ENCODE results near the gene CAMTA1.
A peak's percentile ranks its signal among the peaks of the same experiment; 100 is the strongest.
"Not testable (repeated sequence)": the region's sequence is repeated elsewhere in the genome, so short reads cannot be mapped to it uniquely, and the experiment has no call there.

The CAMTA1 gene

DNA sequence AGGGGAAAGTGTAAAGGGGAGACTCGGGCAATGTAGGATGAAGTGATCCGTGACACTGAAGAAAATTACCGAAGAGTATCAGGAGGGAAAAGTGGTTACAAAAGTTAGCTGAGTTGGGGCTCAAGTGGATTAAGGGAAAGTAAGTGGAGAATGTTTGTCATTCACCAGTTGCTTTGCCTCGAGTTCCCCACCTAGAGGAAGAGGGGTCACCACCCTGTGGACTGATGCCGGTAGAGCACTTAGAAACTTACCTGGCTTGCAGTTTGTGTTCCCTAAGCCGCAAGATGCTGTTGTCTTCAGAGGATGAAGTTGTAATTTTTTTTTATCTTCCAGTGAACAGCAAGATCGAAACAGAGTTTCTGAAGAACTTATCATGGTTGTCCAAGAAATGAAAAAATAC is 999.9 kb downstream of the CAMTA1 start:
- Histone ChIP-seq H3K27ac (ENCODE audit: low read length) (peak overlapping the region; percentile 82), H3K36me3 (ENCODE audit: control insufficient read depth in 2 of 2, insufficient read depth in 2 of 2, low read length in 2 of 2) (peaks cover 34 to 37% of the 10 kb centered on the region in 2 donors), H3K4me3 (ENCODE audit: low read length in 2 of 2) (peak overlapping the region; percentile 79 to 85)

GRCh38 chr1:7786795-7787194 is 1001.5 kb downstream of the CAMTA1 start:
- H3K9ac ChIP-seq (ENCODE audit: low read length in 2 of 2) = no peak overlapping the region
- H3K9me3 ChIP-seq (ENCODE audit: control insufficient read depth in 2 of 2, low read length in 2 of 2) = no peaks in the 10 kb centered on the region
- H3K27me3 ChIP-seq (ENCODE audit: control insufficient read depth in 1 of 2, insufficient read depth in 2 of 2, low read length in 2 of 2) = no peaks in the 10 kb centered on the region
- H3K4me1 ChIP-seq (ENCODE audit: control insufficient read depth, insufficient read depth, low read length) = peaks cover 21% of the 10 kb centered on the region
- peak overlapping the region in 1 of 2 donors; percentile 47 for H3K4me3 ChIP-seq (ENCODE audit: low read length in 2 of 2)
- no peak overlapping the region for H3K27ac ChIP-seq (ENCODE audit: low read length)
- H3K36me3 ChIP-seq (ENCODE audit: control insufficient read depth in 2 of 2, insufficient read depth in 2 of 2, low read length in 2 of 2) = peaks cover 30 to 38% of the 10 kb centered on the region in 2 donors

More for the DNA sequence above, 999.9 kb downstream of the CAMTA1 start:
- peak overlapping the region; percentile 66 to 79 for H3K9ac ChIP-seq (ENCODE audit: low read length in 2 of 2)
- no peaks in the 10 kb centered on the region for H3K9me3 ChIP-seq (ENCODE audit: control insufficient read depth in 2 of 2, low read length in 2 of 2)
- no peaks in the 10 kb centered on the region for H3K27me3 ChIP-seq (ENCODE audit: control insufficient read depth in 1 of 2, insufficient read depth in 2 of 2, low read length in 2 of 2)
- H3K4me1 ChIP-seq (ENCODE audit: control insufficient read depth, insufficient read depth, low read length) = peaks cover 21% of the 10 kb centered on the region

DNA sequence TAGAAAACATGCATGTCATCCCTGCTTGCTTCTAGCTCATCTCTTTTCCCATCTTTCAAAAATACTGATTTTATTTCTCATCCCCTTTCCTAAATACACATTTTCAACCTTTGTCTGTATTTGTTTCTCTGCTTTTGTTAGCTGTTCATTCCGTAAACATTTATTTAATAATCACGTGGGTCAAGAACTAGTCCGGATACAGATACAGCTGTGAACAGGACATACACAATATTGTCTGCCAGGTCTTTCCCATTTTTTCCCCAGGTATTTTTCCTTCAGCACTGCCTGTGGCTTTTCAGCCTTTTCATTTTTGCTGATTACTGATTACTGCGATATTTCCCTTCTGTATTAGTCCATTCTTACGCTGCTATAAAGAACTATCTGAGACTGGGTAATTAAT is 1004.6 kb downstream of the CAMTA1 start:
- Histone ChIP-seq H3K36me3 (ENCODE audit: control insufficient read depth in 2 of 2, insufficient read depth in 2 of 2, low read length in 2 of 2) (peaks cover 41 to 56% of the 10 kb centered on the region in 2 donors), H3K4me1 (ENCODE audit: control insufficient read depth, insufficient read depth, low read length) (peaks cover 15% of the 10 kb centered on the region), H3K27me3 (ENCODE audit: control insufficient read depth in 1 of 2, insufficient read depth in 2 of 2, low read length in 2 of 2) (no peaks in the 10 kb centered on the region), H3K9me3 (ENCODE audit: control insufficient read depth in 2 of 2, low read length in 2 of 2) (no peaks in the 10 kb centered on the region), H3K9ac (ENCODE audit: low read length in 2 of 2) (no peak overlapping the region), H3K4me3 (ENCODE audit: low read length in 2 of 2) (no peak overlapping the region), H3K27ac (ENCODE audit: low read length) (no peak overlapping the region)

DNA sequence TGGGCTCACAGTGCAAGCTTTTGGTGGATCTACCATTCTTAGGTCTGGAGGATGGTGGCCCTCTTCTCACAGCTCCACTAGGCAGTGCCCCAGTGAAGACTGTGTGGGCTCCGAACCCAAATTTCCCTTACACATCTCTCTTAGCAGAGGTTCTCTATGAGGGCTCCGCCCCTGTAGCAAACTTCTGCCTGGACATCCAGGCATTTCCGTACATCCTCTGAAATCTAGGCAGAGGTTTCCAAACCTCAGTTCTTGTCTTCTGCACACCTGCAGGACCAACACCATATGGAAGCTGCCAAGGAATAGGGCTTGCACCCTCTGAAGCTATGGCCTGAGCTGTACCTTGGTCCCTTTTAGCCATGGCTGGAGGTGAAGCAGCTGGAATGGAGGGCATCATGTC is 1005.8 kb downstream of the CAMTA1 start:
- peaks cover 49 to 60% of the 10 kb centered on the region in 2 donors for H3K36me3 ChIP-seq (ENCODE audit: control insufficient read depth in 2 of 2, insufficient read depth in 2 of 2, low read length in 2 of 2)

DNA sequence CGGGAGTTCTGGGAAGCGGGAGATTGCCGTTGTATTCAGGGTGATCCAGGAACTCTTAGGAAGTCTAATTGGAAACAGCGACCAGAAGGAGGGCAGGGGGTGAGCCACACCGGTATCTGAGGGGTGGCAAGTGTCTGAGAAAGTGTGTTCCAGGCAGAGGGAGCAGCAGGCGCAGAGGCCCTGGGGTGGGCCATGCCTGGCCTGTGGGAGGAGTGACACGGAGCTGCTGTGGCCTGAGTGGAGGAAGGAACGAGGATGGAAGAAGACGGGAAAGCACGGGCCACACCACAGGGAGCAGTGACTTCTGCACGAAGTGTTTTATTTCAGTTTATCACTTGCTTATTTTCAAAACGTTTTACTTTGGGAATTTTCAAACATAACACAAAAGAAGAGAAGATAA is 1010.2 kb downstream of the CAMTA1 start:
- Histone ChIP-seq H3K27me3 (ENCODE audit: control insufficient read depth in 1 of 2, insufficient read depth in 2 of 2, low read length in 2 of 2) (no peaks in the 10 kb centered on the region), H3K27ac (ENCODE audit: low read length) (no peak overlapping the region), H3K4me1 (ENCODE audit: control insufficient read depth, insufficient read depth, low read length) (no peaks in the 10 kb centered on the region), H3K9ac (ENCODE audit: low read length in 2 of 2) (no peak overlapping the region), H3K9me3 (ENCODE audit: control insufficient read depth in 2 of 2, low read length in 2 of 2) (no peaks in the 10 kb centered on the region), H3K36me3 (ENCODE audit: control insufficient read depth in 2 of 2, insufficient read depth in 2 of 2, low read length in 2 of 2) (peaks cover 49 to 59% of the 10 kb centered on the region in 2 donors), H3K4me3 (ENCODE audit: low read length in 2 of 2) (no peak overlapping the region)

More for the DNA sequence above, 1005.8 kb downstream of the CAMTA1 start:
- H3K4me1 ChIP-seq (ENCODE audit: control insufficient read depth, insufficient read depth, low read length); H3K9ac ChIP-seq (ENCODE audit: low read length in 2 of 2); H3K4me3 ChIP-seq (ENCODE audit: low read length in 2 of 2); H3K27ac ChIP-seq (ENCODE audit: low read length); H3K9me3 ChIP-seq (ENCODE audit: control insufficient read depth in 2 of 2, low read length in 2 of 2); H3K27me3 ChIP-seq (ENCODE audit: control insufficient read depth in 1 of 2, insufficient read depth in 2 of 2, low read length in 2 of 2): not testable (repeated sequence)

DNA sequence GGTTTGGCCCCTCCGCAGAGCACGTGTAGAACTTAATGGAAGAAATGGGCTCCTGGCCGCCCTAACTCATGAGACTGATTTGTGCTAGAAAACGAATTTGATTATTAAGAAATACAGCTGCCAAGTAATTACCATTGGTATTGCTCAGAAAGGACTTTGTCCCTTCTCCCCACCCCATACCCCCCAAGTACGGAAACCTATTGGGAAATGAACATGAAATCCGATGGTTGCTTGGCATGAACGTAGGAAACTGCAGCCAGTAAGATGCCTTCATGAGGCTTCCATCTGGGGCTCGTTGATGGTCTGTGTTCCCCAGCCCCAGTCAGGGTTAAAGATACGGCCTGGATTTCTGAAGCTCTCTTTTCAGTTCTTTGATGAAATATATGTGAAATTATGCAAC is 1020.2 kb downstream of the CAMTA1 start:
- peaks cover 54 to 64% of the 10 kb centered on the region in 2 donors for H3K36me3 ChIP-seq (ENCODE audit: control insufficient read depth in 2 of 2, insufficient read depth in 2 of 2, low read length in 2 of 2)

DNA sequence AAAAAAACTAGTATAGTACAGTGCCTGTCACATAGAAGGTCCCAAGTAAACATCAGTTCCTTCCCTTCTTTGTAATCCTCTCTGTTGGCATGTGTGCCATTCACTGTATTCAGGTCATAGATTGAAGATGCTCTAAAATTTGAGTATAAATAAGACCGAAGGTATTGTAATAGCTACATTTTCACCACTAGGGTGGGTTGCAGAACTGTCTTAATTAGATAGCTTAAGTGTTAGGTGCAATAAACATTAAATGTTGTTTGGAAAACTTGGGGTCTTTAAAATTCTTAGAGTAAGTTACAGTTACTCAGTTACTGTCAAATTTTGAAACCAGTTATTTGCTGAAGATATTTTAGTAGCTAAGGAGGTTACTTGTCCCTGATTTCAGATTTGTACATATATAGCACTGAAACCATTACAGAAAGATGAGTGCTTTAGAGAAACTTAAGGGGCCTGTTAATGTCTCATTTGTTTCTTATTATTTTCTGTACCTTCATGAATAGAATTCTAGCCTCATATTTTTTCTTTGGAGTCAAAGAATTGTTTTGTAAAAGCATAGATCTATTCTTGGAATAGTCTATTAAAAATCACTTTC is 1023.1 kb downstream of the CAMTA1 start:
- H3K9ac ChIP-seq (ENCODE audit: low read length in 2 of 2) = no peak overlapping the region
- peaks cover 60 to 71% of the 10 kb centered on the region in 2 donors for H3K36me3 ChIP-seq (ENCODE audit: control insufficient read depth in 2 of 2, insufficient read depth in 2 of 2, low read length in 2 of 2)
- peaks cover 0 to 2% of the 10 kb centered on the region in 2 donors for H3K9me3 ChIP-seq (ENCODE audit: control insufficient read depth in 2 of 2, low read length in 2 of 2)
- no peak overlapping the region for H3K27ac ChIP-seq (ENCODE audit: low read length)
- no peaks in the 10 kb centered on the region for H3K27me3 ChIP-seq (ENCODE audit: control insufficient read depth in 1 of 2, insufficient read depth in 2 of 2, low read length in 2 of 2)
- H3K4me3 ChIP-seq (ENCODE audit: low read length in 2 of 2) = no peak overlapping the region
- no peaks in the 10 kb centered on the region for H3K4me1 ChIP-seq (ENCODE audit: control insufficient read depth, insufficient read depth, low read length)

More for the DNA sequence above, 1020.2 kb downstream of the CAMTA1 start:
- Histone ChIP-seq H3K9me3 (ENCODE audit: control insufficient read depth in 2 of 2, low read length in 2 of 2) (no peaks in the 10 kb centered on the region), H3K27ac (ENCODE audit: low read length) (no peak overlapping the region), H3K9ac (ENCODE audit: low read length in 2 of 2) (no peak overlapping the region), H3K4me1 (ENCODE audit: control insufficient read depth, insufficient read depth, low read length) (no peaks in the 10 kb centered on the region), H3K4me3 (ENCODE audit: low read length in 2 of 2) (no peak overlapping the region), H3K27me3 (ENCODE audit: control insufficient read depth in 1 of 2, insufficient read depth in 2 of 2, low read length in 2 of 2) (no peaks in the 10 kb centered on the region)

DNA sequence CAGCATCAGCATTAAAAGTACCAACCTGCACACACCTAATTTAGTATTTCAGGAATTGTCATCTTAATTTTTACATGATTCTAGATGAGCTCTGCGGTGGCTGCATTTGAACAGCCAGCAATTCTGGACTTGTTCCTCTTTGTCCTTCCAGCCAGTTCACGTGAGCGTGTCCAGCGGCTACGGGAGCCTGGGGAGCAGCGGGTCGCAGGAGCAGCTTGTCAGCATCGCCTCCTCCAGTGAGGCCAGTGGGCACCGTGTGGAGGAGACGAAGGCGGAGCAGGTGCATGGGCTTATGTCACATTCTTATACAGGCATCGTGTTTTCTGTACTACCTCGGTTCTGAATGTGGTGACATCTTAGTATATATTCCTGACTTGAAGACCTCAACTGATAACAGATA is 1024.5 kb downstream of the CAMTA1 start:
- H3K9me3 ChIP-seq (ENCODE audit: control insufficient read depth in 2 of 2, low read length in 2 of 2) = peaks cover 0 to 6% of the 10 kb centered on the region in 2 donors
- H3K9ac ChIP-seq (ENCODE audit: low read length in 2 of 2) = no peak overlapping the region
- peaks cover 67 to 69% of the 10 kb centered on the region in 2 donors for H3K36me3 ChIP-seq (ENCODE audit: control insufficient read depth in 2 of 2, insufficient read depth in 2 of 2, low read length in 2 of 2)
- no peaks in the 10 kb centered on the region for H3K4me1 ChIP-seq (ENCODE audit: control insufficient read depth, insufficient read depth, low read length)
- no peak overlapping the region for H3K4me3 ChIP-seq (ENCODE audit: low read length in 2 of 2)
- H3K27me3 ChIP-seq (ENCODE audit: control insufficient read depth in 1 of 2, insufficient read depth in 2 of 2, low read length in 2 of 2) = no peaks in the 10 kb centered on the region
- H3K27ac ChIP-seq (ENCODE audit: low read length) = no peak overlapping the region

GRCh38 chr1:7810395-7810794 is 1025.1 kb downstream of the CAMTA1 start:
- H3K27ac ChIP-seq (ENCODE audit: low read length) = no peak overlapping the region
- no peak overlapping the region for H3K4me3 ChIP-seq (ENCODE audit: low read length in 2 of 2)
- no peaks in the 10 kb centered on the region for H3K4me1 ChIP-seq (ENCODE audit: control insufficient read depth, insufficient read depth, low read length)
- no peak overlapping the region for H3K9ac ChIP-seq (ENCODE audit: low read length in 2 of 2)
- H3K9me3 ChIP-seq (ENCODE audit: control insufficient read depth in 2 of 2, low read length in 2 of 2) = peaks cover 0 to 6% of the 10 kb centered on the region in 2 donors
- peaks cover 62 to 64% of the 10 kb centered on the region in 2 donors for H3K36me3 ChIP-seq (ENCODE audit: control insufficient read depth in 2 of 2, insufficient read depth in 2 of 2, low read length in 2 of 2)
- no peaks in the 10 kb centered on the region for H3K27me3 ChIP-seq (ENCODE audit: control insufficient read depth in 1 of 2, insufficient read depth in 2 of 2, low read length in 2 of 2)

DNA sequence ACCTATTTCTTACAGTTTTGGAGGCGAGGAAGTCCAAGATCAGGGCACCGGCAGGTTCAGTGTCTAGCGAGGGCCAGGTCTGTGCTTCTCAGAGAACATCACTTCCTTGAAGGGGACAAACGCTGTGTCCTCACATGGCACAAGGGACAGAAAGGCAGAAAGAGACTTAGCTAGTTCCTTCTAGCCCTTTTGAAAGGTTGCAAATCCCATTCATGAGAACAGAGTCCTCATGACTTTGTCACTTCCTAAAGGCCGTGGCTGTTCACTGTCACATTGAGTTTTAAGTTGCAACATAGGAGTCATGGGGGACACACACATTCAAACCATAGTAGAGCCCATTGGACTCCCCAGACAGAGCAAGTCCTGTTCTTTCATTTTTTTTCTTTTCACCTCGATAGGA is 1026.2 kb downstream of the CAMTA1 start:
- H3K4me3 ChIP-seq (ENCODE audit: low read length in 2 of 2) = no peak overlapping the region
- no peaks in the 10 kb centered on the region for H3K27me3 ChIP-seq (ENCODE audit: control insufficient read depth in 1 of 2, insufficient read depth in 2 of 2, low read length in 2 of 2)
- no peak overlapping the region for H3K27ac ChIP-seq (ENCODE audit: low read length)
- H3K36me3 ChIP-seq (ENCODE audit: control insufficient read depth in 2 of 2, insufficient read depth in 2 of 2, low read length in 2 of 2) = peaks cover 54 to 55% of the 10 kb centered on the region in 2 donors
- no peaks in the 10 kb centered on the region for H3K4me1 ChIP-seq (ENCODE audit: control insufficient read depth, insufficient read depth, low read length)
- no peak overlapping the region for H3K9ac ChIP-seq (ENCODE audit: low read length in 2 of 2)
- peaks cover 0 to 6% of the 10 kb centered on the region in 2 donors for H3K9me3 ChIP-seq (ENCODE audit: control insufficient read depth in 2 of 2, low read length in 2 of 2)

- no peak overlapping the region for H3K27ac ChIP-seq (ENCODE audit: low read length)
- no peaks in the 10 kb centered on the region for H3K4me1 ChIP-seq (ENCODE audit: control insufficient read depth, insufficient read depth, low read length)
- no peaks in the 10 kb centered on the region for H3K27me3 ChIP-seq (ENCODE audit: control insufficient read depth in 1 of 2, insufficient read depth in 2 of 2, low read length in 2 of 2)
- H3K9me3 ChIP-seq (ENCODE audit: control insufficient read depth in 2 of 2, low read length in 2 of 2) = peaks cover 0 to 6% of the 10 kb centered on the region in 2 donors
- no peak overlapping the region for H3K4me3 ChIP-seq (ENCODE audit: low read length in 2 of 2)
- H3K9ac ChIP-seq (ENCODE audit: low read length in 2 of 2) = no peak overlapping the region
- peaks cover 49 to 56% of the 10 kb centered on the region in 2 donors for H3K36me3 ChIP-seq (ENCODE audit: control insufficient read depth in 2 of 2, insufficient read depth in 2 of 2, low read length in 2 of 2)
Measured at GRCh38 chr1:7813677-7814373, 1028.6 kb downstream of the CAMTA1 start.
